Raji (cell line): ENCODE measurements around the gene PSMD11.

ENCODE experiments used
- POLR2A ChIP-seq: IDR thresholded peaks from 2 replicates; pipeline ENCODE4 v1.6.1; 2011; ENCODE audit warnings: low read depth, low read length, control low read depth; ENCODE audit not compliant: insufficient read depth

The PSMD11 gene

DNA sequence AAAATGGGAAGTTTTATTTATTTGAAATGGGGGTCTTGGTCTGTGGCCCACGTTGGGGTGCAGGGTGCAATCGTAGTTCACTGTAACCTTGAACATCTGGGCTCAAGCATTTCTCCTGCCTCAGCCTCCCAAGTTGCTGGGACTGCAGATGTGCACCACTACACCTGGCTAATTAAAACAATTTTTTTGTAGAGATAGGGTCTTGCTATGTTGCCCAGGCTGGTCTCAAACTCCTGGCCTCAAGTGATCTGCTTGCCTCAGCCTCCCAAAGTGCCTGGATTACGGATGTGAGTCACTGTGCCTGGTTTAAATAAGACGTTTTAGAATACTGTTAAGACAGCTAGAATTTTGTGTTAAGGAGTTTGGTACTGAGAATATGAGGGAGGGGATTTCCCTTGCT lies 15.7 kb downstream of the PSMD11 start:
- TF ChIP-seq POLR2A = no peak

DNA sequence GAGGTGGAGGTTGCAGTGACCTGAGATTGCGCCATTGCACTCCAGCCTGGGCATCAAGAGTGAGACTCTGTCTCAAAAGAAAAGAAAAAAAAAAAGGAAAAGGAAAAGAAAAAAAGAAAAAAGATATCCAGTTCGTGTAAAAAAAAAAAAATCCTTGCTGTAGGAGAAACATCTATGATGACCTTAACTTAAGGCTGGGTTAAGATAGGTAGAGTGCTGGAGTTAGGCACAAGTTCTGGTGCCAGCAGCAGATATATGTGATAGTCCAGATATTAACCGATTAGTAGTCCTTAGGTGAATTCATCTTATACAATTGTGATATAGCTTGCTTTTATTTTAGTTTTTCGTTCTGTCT lies 17.2 kb downstream of the PSMD11 start:
- no peak for TF ChIP-seq POLR2A

DNA sequence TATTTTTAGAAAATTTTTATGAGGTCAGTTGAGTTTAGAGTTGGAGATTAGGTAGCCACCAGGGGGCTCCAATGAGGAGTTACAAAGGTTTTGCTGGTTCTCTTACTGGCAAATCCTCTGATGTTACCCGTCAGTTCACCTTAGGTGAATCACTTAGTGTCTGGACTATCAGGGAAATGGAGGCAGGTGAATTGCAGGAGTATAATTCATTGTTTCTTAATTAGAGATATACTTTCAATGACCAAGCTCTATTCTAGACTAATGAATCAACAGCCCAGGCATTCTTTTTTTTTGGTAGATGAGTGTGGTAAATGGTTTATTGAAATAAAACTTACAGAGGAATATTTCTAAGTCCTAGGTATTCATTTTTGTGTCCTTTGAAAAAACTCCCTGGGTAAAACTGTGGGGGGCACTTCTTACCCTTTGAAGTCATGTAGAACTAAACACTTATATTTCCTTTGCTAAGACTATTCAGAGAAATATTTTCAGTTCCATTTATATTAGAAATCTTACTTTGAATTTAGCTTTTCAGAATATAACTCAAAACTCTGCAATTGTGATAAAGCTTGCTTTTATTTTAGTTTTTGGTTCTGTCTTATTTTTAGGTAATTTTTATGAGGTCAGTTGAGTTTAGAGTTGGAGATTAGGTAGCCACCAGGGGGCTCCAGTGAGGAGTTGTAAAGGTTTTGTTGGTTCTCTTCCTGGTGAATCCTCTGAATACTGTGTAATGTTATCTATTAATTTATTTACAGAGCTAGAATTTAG lies 17.7 kb downstream of the PSMD11 start:
- TF ChIP-seq POLR2A = no peak

DNA sequence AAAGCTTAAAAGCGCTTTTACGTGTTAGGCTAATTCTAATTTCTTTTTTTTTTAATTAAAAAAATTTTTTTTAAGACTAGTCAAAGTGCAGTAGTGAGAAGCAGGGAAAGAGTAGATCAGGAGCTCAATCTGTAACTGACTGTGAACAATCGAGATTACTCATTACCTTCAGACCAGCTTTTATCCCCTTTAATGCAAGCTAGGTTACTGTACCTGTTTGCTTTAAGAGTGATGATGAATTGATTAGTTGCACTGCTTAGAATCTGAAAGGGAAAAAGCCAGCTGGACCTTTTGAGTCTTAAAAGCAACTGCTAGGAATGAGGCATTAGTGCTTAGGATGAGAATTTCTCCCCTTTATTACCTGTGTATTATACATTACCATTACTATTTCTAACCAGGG lies 19.0 kb downstream of the PSMD11 start:
- TF ChIP-seq POLR2A = no peak

DNA sequence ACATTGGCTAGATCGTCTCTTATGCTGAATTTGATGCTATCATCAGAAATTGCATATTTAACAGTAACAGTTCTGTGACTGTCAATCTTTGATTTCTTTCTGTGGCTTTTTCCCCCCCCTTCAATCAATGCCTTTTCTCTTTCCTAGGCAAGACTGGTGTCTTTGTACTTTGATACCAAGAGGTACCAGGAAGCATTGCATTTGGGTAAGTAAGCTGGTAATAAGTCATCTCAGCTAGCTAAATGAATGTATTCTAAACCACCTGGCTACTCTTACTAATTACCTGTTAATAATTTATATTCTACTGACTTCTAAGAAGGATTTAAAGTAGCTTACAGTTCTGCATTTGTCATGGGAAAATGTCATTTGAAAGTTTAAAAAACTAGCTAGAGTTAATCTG lies 20.1 kb downstream of the PSMD11 start:
- TF ChIP-seq POLR2A = no peak

DNA sequence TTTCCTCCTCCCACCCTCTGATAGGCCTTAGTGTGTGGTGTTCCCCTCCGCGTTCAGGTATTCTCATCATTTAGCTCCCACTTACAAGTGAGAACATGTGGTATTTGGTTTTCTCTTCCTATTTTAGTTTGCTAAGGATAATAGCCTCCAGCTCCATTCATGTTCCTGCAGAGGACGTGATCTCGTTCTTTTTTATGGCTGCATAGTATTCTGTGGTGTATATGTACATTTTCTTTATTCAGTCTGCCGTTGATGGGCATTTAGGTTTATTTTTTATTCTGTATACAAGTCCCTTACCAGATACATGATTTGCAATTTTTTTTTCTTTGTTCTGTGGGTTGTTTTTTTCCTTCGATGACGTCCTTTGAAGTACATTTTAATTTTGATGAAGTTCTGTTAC lies 23.6 kb downstream of the PSMD11 start:
- TF ChIP-seq POLR2A = no peak

DNA sequence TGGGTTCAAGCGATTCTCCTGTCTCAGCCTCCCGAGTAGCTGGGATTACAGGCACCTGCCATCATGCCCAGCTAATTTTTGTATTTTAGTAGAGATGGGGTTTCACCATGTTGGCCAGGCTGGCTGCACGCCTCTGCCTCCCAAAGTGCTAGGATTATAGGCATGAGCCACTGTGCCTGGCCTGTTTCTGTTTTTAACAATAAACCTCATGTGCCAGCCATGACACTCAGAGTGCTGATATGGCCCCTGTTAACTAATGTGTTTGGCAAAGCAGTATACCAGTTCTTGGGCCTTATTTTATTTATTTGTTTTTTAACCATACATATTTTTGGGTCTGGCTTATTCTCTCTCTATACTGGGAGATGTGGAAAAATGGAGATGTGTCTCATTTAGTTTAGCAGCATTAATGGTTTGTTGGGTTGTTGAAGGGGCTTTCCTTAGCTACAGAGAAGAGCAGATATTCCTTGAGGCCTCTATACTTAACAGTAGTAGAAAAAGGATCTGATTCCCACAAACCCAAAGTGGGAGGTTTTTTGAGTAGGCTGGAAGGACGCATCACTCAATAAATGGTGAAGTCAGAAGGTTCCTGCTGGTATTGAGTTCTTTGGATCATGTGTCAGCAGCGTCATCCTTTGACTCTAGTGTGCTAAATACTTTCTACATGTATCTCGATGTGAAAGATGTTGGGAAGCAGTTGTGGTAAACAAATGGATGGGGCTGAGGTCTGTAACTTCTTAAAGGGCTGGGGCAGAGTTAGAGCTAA lies 26.3 kb downstream of the PSMD11 start:
- TF ChIP-seq POLR2A = no peak

DNA sequence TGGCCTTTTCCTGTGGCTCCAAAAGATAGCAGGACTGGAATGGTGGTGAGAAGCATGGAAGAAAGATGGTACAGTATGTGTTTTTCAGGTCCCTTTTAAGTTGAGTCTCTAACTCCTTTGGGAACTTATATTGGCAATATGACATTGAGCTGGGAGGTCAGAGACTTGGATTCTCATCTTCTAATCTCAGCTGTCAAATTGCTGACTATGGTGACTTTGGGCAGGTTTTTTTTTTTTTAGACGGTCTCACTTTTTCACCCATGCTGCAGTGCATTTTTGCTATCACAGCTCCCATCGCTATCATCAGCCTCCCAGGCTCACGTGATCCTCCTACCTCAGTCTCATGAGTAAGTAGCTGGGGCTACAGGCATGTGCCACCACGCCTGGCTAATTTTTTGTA lies 27.3 kb downstream of the PSMD11 start:
- TF ChIP-seq POLR2A = no peak

DNA sequence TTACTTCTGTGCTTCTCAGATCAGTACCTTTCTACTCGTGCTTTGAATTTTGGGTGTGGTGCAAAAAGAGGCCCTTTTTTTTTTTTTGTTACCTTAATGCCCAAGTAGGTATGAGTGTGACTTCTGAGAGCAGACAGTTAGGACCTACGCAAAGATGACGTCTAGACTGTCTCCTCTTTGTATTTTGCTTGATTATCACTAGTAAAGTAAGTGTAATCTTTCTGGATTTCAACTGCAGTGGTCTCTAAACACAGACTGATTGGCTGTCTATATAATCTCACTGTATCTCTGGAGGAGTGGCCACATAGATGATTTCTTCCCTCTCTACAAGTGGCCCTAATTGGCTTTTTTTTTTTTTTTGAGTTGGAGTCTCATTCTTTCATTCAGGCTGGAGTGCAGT lies 30.9 kb downstream of the PSMD11 start:
- TF ChIP-seq POLR2A = no peak

DNA sequence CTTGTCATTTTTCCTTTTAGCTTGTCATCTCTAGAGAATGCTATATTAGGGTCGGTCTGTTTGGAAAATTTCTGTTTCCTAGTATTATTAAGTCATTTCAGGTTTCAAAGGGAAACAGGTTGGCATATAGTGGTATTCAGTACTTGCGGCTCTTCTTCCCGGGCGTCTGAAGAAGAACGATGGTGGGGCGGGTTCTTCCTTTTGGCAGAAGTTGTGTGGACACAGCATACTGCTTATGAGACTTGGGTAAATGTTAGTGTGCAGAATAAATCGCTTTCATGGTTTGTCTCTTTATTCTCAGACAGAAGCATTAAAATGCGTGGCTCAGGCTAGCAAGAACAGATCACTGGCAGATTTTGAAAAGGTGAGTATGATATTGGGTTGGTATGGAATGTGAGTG lies 32.9 kb downstream of the PSMD11 start:
- TF ChIP-seq POLR2A = no peak

DNA sequence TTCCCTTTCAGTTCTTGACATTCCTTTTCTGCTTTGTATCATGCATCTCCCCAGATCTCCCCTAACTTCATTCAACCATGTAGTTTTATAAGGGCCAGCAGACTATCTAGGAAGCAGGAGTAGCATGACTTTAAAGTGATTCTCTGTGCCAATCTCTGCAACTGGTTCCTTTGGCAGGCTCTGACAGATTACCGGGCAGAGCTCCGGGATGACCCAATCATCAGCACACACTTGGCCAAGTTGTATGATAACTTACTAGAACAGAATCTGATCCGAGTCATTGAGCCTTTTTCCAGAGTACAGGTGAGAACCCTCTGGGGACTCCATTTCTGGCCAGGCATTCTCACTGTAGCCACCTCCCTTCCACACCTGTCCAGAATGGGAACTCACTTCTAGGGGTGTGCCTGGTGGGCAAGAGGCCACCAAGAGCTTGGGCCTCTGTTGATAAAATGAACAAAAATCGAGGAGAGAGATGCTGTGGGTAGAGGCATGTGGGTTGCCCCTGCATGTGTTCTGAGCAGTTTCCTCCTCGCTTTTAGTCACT lies 34.8 kb downstream of the PSMD11 start:
- TF ChIP-seq POLR2A = no peak

DNA sequence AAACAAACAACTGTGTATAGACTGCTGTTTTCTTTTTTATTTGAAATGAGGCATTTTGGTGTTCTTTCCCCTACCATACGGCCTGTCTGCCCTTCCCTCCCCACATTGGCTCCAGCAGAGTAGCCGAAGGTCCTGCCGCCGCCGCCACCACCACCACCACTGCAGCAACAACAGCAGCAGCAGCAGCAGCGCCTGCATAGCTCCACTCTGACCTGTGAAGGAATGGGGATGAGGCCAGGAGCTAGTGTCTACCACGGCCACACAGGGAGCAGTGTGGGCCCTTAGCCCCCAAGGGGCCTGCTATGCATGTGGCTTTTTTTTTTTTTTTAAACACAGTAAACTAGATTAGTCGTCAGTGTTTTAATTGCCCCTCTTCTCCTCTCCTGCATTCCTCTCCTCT lies 36.9 kb downstream of the PSMD11 start:
- TF ChIP-seq POLR2A = no peak

DNA sequence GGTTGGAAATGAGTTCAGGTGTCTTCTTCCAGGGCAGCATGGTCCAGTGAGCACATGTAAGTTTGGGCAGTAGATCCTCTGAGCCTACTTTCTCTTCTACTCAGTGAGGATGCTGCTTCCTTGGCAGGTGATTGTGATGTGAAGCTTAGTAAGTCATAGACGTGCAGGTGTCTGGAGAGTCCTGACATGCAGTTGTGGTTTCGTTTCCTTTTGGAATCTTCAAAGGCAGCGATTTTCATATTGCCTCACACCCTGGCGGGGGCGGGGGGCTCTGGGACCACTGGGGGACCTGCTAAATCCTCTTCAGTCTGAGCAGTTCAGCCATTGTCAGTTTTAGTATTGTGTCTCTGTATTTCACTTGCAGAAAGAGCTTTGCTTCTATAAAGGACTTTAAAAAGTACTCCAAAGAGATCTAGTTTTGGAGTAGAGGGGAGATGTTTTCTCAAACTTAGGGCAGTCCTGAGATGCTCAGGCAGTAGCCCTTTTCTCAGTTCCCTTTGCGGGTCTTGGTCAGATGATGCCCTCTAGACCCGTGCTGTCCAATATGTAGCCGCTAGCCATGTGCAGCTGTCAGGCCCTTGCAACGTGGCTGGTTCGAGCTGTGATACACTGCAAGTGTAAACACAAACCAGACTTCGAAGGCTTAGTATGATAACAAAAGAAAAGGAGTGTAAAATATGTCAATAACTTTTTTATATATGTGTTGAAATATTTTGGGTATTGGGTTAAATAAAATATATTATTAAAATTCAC lies 38.4 kb downstream of the PSMD11 start:
- no peak for TF ChIP-seq POLR2A

DNA sequence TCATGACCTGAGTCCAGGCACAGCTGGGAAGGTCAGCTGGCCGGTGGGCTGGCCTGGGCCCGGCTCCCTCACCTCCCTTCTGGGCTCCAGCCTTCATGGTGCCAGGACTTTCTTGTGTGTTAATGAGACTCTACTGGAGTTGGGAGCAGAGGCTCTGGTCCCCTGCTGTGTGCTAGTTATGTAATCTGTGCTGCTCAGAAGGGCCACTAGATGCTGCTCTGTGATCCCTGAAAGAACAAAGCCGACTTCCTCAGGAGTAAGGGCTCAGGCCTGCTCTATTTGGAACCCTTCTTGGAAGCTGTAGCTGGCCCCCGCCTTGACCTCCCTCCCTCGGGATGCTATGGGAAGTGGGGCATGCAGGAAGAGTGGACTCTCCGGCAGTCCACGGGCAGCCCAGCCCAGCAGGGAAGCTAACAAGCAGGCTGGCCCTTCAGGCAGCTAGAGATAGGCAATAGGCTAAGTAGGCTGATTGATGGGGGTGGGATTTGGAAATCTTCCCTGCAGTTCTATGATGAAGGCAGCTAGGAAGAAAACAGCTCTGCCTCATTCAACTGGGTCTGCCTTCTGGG lies 39.2 kb downstream of the PSMD11 start:
- no peak for TF ChIP-seq POLR2A

DNA sequence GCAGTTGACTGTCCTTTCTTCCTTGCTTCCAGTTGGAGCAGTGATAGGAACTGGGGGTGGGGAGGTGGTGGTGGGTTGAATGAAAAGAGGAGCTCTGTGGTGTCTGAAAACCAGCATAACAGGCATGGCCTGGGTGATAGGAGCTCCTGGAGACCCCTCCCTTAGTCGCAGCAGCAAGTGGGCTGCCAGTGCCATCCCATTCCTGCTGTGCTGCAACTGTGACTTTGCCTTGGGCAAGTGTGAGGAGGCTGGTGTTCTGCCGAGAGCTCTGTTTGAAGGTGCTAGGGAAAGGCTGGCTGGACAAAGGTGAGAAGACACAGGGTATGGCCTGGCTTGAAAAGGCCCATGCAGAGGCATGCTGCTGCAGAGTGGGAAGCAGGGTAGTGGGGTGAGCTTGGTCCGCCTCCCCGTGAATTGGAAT lies 39.7 kb downstream of the PSMD11 start:
- TF ChIP-seq POLR2A = no peak

DNA sequence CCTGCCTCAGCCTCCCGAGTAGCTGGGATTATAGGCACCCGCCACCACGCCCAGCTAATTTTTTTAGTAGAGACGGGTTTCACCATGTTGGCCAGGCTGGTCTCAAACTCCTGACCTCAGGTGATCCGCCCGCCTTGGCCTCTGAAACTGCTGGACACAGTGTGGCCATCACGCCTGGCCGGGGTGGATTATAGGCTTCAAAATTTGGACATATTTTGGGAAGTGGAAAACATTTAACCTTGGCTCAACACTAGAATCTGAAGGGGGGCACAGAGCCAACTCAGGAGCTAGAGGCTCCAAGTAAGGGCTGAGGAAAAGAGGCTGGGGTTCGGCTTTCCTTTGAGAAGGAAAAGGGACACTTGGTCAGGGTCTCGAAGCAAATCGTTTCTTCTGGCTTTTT lies 40.3 kb downstream of the PSMD11 start:
- no peak for TF ChIP-seq POLR2A
